Dendritic cell treated with granulocyte-macrophage colony-stimulating factor and Interleukin-4, amounts not matched to agents 40 ng/mL and 50 ng/mL, for 4 days (primary cell): ENCODE data around the gene HDAC1.

Experiments
- H3K27ac Mint-ChIP-seq: one replicate; pipeline ENCODE4 v1.8.0; 2022; ENCODE audit warnings: mild to moderate bottlenecking, mixed read lengths
- H3K27me3 Mint-ChIP-seq: one replicate; pipeline ENCODE4 v1.8.0; 2022; ENCODE audit warnings: mild to moderate bottlenecking, mixed read lengths
- H3K36me3 Mint-ChIP-seq: one replicate; pipeline ENCODE4 v1.8.0; 2022; ENCODE audit warnings: low read depth, mixed read lengths
- H3K4me1 Mint-ChIP-seq: one replicate; pipeline ENCODE4 v1.8.0; 2022; ENCODE audit warnings: low read depth, mixed read lengths
- H3K4me3 Mint-ChIP-seq: one replicate; pipeline ENCODE4 v1.8.0; 2022; ENCODE audit warnings: mild to moderate bottlenecking, moderate library complexity, mixed read lengths
- H3K9me3 Mint-ChIP-seq: one replicate; pipeline ENCODE4 v1.8.0; 2022; ENCODE audit warnings: mixed read lengths
- intact Hi-C: fragments of 100-400 bp; cut with micrococcal nuclease; formaldehyde crosslinking; loops from one replicate; pipeline ENCODE4 v1.15.0; 2022

The HDAC1 gene

DNA sequence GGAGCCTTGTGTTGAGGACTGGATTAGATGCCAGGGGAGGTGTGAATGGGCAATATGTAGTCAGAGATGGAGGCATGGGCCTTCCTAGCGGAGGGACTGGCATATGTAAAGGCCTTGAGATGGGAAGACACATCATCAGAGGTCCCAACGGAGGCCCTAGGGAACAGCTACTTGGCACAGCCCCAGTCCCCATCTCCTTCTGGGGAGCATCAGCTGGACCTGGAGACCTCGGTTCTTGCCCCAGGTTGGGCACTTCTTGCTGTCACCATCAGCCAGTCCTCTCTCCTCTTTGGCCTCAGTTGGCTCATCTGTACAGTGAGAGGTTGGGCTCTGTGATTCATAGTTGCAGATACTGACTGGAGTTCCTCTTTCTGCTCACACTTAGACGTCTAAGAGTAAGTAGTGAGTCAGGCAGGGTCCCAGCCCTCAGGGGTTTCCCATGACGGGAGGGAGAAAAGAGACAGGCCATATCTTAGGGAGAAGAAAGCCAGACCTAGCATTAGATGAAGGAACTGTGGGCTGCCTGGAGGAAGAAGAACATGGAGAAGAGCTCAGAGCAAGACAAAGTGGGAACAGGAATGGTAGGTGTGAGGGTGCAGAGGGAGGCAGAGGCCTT, 47.6 kb downstream of the HDAC1 start:
- H3K27ac Mint-ChIP-seq = peak overlapping the region; percentile 80
- no peaks in the 10 kb centered on the region for H3K36me3 Mint-ChIP-seq
- peaks cover 61% of the 10 kb centered on the region for H3K4me1 Mint-ChIP-seq
- H3K4me3 Mint-ChIP-seq = no peak overlapping the region
- peaks cover 16% of the 10 kb centered on the region for H3K27me3 Mint-ChIP-seq
- H3K9me3 Mint-ChIP-seq = no peaks in the 10 kb centered on the region
- intact Hi-C loops = loop anchor here (1.0 kb wide), 1 partner anchor 12 kb away; no protein-coding TSS in a partner anchor

DNA sequence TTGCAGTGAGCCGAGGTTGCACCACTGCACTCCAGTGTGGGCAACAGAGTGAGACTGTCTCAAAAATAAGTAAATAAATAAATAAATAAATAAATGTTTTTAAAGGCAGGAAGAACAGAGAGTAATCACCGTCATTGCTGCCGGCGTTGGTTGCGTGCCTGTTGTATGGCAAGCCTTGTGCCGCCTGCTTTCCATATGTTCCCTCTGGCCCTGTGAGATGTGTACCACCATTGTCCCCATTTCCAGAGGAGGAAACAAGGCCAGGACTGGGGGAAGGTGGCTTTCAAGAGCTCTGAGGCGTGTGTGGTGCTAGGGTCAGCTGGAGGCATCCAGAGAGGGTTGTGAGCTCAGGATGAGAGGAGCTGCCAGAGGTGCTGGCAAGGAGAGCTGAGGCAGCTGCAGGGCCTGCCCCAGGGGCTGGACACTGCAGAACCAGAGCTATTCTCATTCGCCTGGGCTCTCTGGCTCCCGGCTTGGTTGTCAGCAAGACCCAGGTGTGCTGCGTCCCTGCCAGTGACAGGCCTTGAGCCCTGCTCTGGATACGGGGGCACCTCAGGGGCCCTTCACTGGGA, 49.4 kb downstream of the HDAC1 start:
- Mint-ChIP-seq H3K36me3 (no peaks in the 10 kb centered on the region), H3K4me1 (peaks cover 66% of the 10 kb centered on the region), H3K27ac (peak overlapping the region; percentile 35), H3K27me3 (peaks cover 29% of the 10 kb centered on the region), H3K4me3 (no peak overlapping the region), H3K9me3 (no peaks in the 10 kb centered on the region)
- intact Hi-C loops = no loop called here

DNA sequence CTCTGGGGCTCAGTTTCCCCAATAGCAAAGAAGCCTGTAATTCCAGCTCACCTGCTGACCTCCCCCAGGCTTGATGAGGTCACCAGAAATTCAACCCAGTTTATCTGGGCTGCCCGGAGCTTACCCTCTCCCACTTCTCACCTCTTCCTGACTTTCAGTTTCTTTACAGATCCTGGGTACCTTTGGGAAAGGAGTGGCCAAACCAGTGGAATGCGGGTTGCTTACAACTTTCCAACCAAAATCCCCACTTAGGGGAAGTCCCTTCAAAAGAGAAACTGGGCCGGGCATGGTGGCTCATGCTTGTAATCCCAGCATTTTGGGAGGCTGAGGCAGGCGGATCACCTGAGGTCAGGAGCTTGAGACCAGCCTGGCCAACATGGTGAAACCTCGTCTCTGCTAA, 50.1 kb downstream of the HDAC1 start:
- H3K27ac Mint-ChIP-seq = no peak overlapping the region
- H3K27me3 Mint-ChIP-seq = peaks cover 36% of the 10 kb centered on the region
- H3K4me3 Mint-ChIP-seq = no peak overlapping the region
- no peaks in the 10 kb centered on the region for H3K36me3 Mint-ChIP-seq
- H3K9me3 Mint-ChIP-seq = no peaks in the 10 kb centered on the region
- intact Hi-C loops = no loop called here
- peaks cover 65% of the 10 kb centered on the region for H3K4me1 Mint-ChIP-seq

DNA sequence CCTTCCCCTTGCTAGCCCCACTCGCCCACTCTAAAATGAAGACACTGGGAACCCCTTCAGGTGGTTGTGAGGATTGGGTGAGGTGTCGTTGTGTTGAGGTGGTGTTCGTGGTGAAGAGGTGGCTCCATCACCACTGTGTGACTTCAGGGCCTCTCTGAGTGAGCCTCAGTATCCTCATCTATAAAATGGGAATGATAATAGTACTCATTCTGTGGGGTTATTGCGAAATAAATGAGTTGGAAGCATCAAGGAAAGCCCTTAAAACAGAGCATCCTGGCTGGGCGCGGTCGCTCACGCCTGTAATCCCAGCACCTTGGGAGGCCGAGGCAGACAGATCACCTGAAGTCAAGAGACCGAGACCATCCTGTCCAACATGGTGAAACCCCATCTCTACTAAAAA, 50.8 kb downstream of the HDAC1 start:
- Mint-ChIP-seq H3K27me3 (peaks cover 41% of the 10 kb centered on the region), H3K9me3 (no peaks in the 10 kb centered on the region), H3K4me1 (peaks cover 58% of the 10 kb centered on the region), H3K36me3 (no peaks in the 10 kb centered on the region), H3K4me3 (no peak overlapping the region), H3K27ac (no peak overlapping the region)
- intact Hi-C loops = no loop called here

DNA sequence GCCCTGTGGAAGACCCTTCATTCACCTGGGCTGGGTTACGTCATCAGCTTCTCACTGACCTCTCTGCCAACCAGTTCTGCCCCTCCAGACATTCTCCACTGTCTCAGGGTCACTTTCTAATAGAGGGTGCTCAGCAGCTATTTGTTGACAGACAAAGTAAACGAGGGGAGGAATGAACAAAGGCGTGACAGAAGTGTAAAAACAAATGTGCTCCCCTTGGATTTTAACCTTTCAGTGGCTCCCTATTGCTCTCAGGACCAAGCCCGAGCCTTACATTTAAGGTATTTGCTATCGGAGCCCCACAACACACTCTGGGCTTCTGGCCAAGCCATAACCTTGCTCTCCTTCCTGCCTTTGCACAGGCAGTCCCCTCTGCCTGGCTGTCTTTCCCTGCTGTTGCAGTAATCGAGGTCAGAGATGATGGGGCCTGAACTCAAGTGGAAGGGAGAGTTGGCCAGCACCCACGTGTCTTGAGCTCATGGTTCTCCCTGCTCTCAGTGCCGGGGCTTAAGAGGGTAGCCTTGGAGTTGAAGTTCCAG, 53.5 kb downstream of the HDAC1 start:
- peaks cover 57% of the 10 kb centered on the region for H3K4me1 Mint-ChIP-seq
- no peak overlapping the region for H3K4me3 Mint-ChIP-seq
- H3K27me3 Mint-ChIP-seq = peaks cover 47% of the 10 kb centered on the region
- H3K36me3 Mint-ChIP-seq = no peaks in the 10 kb centered on the region
- no peaks in the 10 kb centered on the region for H3K9me3 Mint-ChIP-seq
- H3K27ac Mint-ChIP-seq = peak overlapping the region; percentile 30
- intact Hi-C loops = no loop called here

DNA sequence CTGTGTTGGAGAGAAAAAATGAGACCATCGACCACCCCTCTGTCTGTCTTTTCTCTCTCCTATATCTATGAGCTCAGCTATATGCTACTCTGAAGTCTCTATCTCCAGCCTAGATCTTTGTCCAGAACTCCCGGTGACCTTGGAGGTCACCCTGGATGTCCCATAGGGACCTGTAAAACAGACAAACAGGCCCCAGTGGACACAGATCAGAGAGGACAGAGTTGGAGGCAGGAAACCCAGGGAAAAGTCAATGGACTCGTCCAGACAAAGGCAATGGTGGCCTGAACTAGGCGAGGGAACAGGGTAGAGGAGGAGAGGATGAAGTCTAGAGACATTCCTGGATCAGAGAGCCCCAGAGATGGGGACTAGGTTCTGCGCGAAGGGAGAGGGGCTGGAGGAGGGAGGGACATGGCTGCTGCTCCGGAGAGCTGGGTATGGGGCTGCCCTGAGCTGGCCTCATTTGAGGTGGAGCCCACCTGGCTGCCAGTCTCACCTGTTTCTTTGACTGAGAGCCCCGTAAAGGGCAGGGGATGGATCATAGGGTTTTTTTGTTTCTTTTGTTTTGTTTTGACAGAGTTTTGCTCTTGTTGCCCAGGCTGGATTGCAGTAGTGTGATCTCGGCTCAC, 54.8 kb downstream of the HDAC1 start:
- Mint-ChIP-seq H3K36me3 (no peaks in the 10 kb centered on the region), H3K27ac (peak overlapping the region; percentile 21), H3K4me1 (peaks cover 62% of the 10 kb centered on the region), H3K4me3 (no peak overlapping the region), H3K27me3 (peaks cover 47% of the 10 kb centered on the region), H3K9me3 (no peaks in the 10 kb centered on the region)
- intact Hi-C loops = no loop called here

DNA sequence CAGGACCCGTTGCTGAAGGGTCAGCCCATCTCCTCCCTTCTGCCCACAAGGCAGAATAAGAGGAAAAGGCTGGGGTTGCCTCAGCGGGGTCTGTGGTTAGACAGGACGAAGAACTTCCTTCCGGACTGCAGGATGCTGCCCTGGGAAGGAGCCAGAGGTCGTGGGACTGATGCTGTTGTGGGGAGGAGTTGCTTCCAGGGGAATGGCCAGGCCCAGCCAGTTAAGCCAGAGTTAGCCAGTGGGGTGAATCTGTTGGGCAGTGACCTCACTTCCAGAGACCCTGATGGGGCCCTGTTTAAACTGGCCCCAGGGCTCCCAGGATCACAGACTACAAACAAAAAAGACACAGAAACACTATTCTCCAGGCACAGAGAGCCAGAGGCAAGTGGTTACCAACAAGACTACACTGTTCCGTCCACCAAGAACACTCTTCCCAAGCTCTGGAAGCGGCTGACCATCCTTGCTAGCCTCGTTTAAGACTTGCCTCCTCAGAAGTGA, 57.4 kb downstream of the HDAC1 start:
- H3K4me3 Mint-ChIP-seq = no peak overlapping the region
- no peaks in the 10 kb centered on the region for H3K36me3 Mint-ChIP-seq
- H3K27ac Mint-ChIP-seq = peak overlapping the region; percentile 50
- peaks cover 78% of the 10 kb centered on the region for H3K4me1 Mint-ChIP-seq
- H3K9me3 Mint-ChIP-seq = no peaks in the 10 kb centered on the region
- intact Hi-C loops = no loop called here
- peaks cover 41% of the 10 kb centered on the region for H3K27me3 Mint-ChIP-seq

DNA sequence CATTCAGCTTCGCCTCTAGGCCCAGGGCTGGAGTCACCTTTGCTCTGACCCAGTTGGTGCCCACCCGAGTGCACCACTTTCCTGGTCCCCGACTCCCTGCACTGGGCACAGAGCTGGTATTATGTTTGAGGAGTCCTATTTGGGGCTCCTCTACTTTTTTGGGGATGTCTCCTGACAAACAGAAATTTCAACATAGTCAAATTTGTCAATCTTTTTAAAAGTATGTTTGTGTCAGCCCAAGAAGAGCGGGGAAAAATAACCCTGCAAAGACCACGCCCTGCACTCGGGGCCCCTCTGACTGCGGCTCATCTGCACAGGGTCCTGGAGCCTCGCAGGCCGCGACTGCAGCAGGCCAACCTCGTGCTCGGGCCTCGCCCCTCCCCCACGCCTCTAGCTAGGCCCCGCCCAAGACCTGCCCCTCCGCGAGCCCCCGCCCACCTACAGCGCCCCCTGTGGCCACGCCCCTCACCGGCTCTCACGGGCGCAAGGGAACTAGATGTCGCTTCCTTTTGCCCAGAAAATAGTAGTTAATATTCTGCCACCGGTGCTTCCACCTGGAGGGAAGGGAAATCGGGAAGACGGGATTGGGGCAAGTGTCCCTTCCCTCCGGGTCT, 59.0 kb downstream of the HDAC1 start:
- Mint-ChIP-seq H3K27me3 (peaks cover 31% of the 10 kb centered on the region), H3K4me1 (peaks cover 69% of the 10 kb centered on the region), H3K9me3 (no peaks in the 10 kb centered on the region), H3K36me3 (peaks cover 8% of the 10 kb centered on the region), H3K27ac (peak overlapping the region; percentile 79), H3K4me3 (peak overlapping the region; percentile 73)
- intact Hi-C loops = loop anchor here (1.0 kb wide), 1 partner anchor 12 kb away; no protein-coding TSS in a partner anchor

DNA sequence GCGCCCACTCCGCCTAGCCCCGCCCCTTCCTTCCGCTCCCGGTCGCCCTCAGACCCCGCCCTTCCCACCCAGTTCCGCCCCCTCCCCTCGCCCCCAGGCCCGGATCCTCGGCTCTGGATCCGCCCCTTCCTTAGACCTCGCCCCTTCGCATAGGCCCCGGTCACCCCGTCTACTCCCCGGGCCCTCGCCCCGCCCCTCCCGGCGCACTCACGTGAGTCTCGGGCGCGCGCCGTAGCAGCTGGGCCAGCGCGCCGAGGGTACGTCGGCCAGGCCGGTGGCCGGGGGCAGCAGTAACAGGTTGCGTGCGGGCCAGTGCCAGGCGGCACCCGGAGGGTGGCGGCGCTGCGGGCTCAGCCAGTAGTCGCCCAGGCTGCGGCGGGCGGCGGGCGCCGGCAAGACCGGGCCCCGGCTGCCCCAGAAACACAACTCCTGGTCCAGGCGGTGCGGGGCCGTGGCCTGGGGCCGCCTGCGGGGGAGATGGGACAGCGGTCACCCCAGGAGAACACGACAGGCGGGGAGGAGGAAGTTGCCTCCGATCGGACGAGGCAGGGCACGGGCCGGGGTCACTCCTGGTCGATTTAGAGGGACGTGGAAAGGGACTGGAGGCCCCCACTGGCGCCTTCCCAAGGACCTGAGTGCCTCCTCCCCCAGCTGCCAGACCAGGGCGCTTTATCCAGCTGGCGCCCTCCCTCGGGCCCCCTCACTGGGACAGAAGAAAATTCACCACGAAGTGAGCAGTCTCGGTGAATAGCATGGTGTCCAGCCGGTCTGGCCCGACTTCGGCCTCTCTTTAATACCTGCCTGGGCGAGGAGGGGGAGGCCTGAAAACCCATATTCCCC, 59.7 kb downstream of the HDAC1 start:
- Mint-ChIP-seq H3K4me3 (peak overlapping the region; percentile 73), H3K27me3 (peaks cover 26% of the 10 kb centered on the region), H3K9me3 (no peaks in the 10 kb centered on the region), H3K36me3 (peaks cover 8% of the 10 kb centered on the region), H3K4me1 (peaks cover 62% of the 10 kb centered on the region), H3K27ac (peak overlapping the region; percentile 79)
- intact Hi-C loops = loop anchor here (1.0 kb wide), 1 partner anchor 12 kb away; no protein-coding TSS in a partner anchor

DNA sequence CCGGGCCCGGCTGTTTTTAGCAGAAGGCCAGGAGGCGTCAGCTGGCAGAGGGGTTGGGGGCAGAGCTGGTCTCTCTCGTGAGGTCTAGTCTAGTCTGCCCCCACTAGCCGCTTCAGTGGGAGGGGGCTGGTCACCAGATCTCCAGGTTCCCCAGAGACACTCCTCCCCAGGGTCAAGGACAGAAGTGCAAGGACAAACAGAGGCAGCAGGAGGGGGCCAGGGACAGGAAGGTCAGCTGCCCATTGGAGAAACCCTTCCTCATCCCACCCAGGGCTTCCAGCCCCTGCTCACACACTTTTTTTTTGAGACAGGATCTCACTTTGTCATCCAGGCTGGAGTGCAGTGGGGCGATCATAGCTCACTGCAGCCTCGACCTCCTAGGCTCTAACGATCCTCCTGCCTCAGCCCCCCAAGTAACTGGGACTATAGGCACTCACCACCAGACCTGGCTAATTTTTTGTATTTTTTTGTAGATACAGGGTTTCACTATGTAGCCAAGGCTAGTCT, 60.4 kb downstream of the HDAC1 start:
- Mint-ChIP-seq H3K36me3 (peaks cover 8% of the 10 kb centered on the region), H3K27ac (peak overlapping the region; percentile 79), H3K9me3 (no peaks in the 10 kb centered on the region), H3K4me1 (peaks cover 60% of the 10 kb centered on the region), H3K4me3 (peak overlapping the region; percentile 73), H3K27me3 (peaks cover 23% of the 10 kb centered on the region)
- intact Hi-C loops = no loop called here

DNA sequence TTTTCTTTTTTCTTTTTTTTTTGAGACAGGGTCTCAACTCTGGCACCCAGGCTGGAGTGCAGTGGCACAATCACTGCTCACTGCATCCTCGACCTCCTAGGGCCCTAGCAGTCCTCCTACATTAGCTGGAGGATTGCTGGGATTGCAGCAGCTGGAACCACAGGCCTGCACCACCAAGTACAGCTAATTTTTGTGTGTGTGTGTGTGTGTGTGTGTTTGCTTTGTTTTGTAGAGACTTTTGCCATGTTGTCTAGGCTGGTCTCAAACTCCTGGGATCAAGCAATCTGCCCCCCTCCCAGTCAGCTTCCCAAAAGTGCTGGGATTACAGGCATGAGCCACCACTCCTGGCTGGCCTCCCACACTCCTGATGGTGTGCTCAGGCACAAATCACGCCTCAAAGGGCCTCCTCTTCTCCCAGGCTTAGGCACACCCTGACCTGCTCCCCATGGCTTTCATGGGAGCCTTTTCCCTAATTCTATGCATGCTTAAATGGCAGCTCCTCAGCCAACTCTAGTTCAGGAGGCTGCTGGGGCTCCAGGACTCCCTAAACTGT, 61.0 kb downstream of the HDAC1 start:
- H3K27me3 Mint-ChIP-seq = peaks cover 25% of the 10 kb centered on the region
- peaks cover 58% of the 10 kb centered on the region for H3K4me1 Mint-ChIP-seq
- H3K27ac Mint-ChIP-seq = peak overlapping the region; percentile 79
- intact Hi-C loops = no loop called here
- peaks cover 8% of the 10 kb centered on the region for H3K36me3 Mint-ChIP-seq
- peak overlapping the region; percentile 73 for H3K4me3 Mint-ChIP-seq
- no peaks in the 10 kb centered on the region for H3K9me3 Mint-ChIP-seq

DNA sequence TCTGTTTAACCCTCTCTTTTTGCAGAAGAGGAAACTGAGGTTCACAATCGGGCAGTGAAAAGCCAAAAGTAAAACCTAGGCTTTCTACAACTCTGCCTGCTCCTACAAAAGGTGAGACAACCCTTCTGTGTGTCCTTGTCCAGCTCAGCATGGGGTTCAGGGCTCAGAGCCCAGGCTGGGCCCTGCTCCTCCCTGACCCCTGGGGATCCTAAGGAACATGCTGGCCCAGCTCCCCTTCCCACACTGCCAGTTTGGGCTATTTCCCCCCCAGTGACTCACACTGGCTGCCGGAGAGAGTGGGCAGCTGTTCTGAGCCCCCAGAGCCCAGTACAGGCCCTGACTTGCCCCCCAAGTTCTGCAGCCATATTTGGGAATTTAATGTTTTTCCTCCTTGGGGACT, 61.5 kb downstream of the HDAC1 start:
- Mint-ChIP-seq H3K4me1 (peaks cover 53% of the 10 kb centered on the region), H3K4me3 (no peak overlapping the region), H3K36me3 (peaks cover 8% of the 10 kb centered on the region), H3K27me3 (peaks cover 22% of the 10 kb centered on the region), H3K27ac (peak overlapping the region; percentile 79), H3K9me3 (no peaks in the 10 kb centered on the region)
- intact Hi-C loops = no loop called here
